Cardiac fibroblast (primary cell): ENCODE measurements around the gene UBA5.
A peak's percentile ranks its signal among the peaks of the same experiment; 100 is the strongest.

Experiments used
- DNase-seq, 2 donors: peaks; one replicate each; pipeline versions ENCODE4 v3.0.0 to v3.0.0-alpha.2; 2010; ENCODE audit warnings: low read depth in 2 of 2
- H3K4me3 ChIP-seq, 2 donors: replicated peaks in 1 of 2; 1 replicate in 1 of 2; 2 replicates in 1 of 2; pipeline ENCODE4 v1.5.1; 2011; ENCODE audit warnings: low read depth in 2 of 2, low read length in 2 of 2, mild to moderate bottlenecking in 2 of 2, moderate library complexity in 1 of 2
- CTCF ChIP-seq: IDR thresholded peaks from one replicate; pipeline ENCODE4 v1.5.1; 2011; ENCODE audit warnings: low read depth, mild to moderate bottlenecking, low read length, inconsistent platforms

Gene UBA5

GRCh38 chr3:132624790-132625189 is 35.3 kb upstream of the UBA5 start:
- no peak for DNase-seq
- TF ChIP-seq CTCF, result no peak
- no peak overlapping the region for H3K4me3 ChIP-seq

GRCh38 chr3:132625613-132626012 is 34.5 kb upstream of the UBA5 start:
- no peak for TF ChIP-seq CTCF
- no peak for DNase-seq
- no peak overlapping the region for H3K4me3 ChIP-seq

GRCh38 chr3:132626955-132627354 is 33.2 kb upstream of the UBA5 start:
- no peak overlapping the region for H3K4me3 ChIP-seq
- no peak for TF ChIP-seq CTCF
- no peak for DNase-seq

- peak in 1 of 2 donors; percentile 46 for DNase-seq
- no peak for TF ChIP-seq CTCF
- no peak overlapping the region for H3K4me3 ChIP-seq
These were observed 32.0 kb upstream of the UBA5 start for GRCh38 chr3:132628157-132628556.

- DNase-seq, result peak; percentile 41 to 80
- TF ChIP-seq CTCF, result no peak
- no peak overlapping the region for H3K4me3 ChIP-seq
These were observed 30.2 kb upstream of the UBA5 start for GRCh38 chr3:132629928-132630327.

GRCh38 chr3:132630612-132631011 is 29.5 kb upstream of the UBA5 start:
- DNase-seq, result no peak
- H3K4me3 ChIP-seq, result no peak overlapping the region
- TF ChIP-seq CTCF, result no peak

GRCh38 chr3:132635052-132635451 is 25.1 kb upstream of the UBA5 start:
- DNase-seq, result no peak
- H3K4me3 ChIP-seq, result no peak overlapping the region
- TF ChIP-seq CTCF, result no peak
